ES-I3 (cell line): Measurements from ENCODE around the gene AFAP1.

Experiments
- H3K36me3 ChIP-seq: 2 replicates; pipeline ENCODE4 v1.6.1; 2013; ENCODE audit warnings: mild to moderate bottlenecking, low read length, control low read depth, moderate library complexity; ENCODE audit not compliant: insufficient read depth
- H3K4me1 ChIP-seq: 2 replicates; pipeline ENCODE4 v1.6.1; 2013; ENCODE audit warnings: mild to moderate bottlenecking, control low read depth, low read length; ENCODE audit not compliant: insufficient read depth
- H3K9ac ChIP-seq: 2 replicates; pipeline ENCODE4 v1.6.1; 2013; ENCODE audit warnings: low read depth, mild to moderate bottlenecking, low read length, moderate library complexity
- H3K9me3 ChIP-seq: 2 replicates; pipeline ENCODE4 v1.6.1; 2013; ENCODE audit warnings: mild to moderate bottlenecking, low read length, moderate library complexity; ENCODE audit not compliant: control insufficient read depth, insufficient read depth

The AFAP1 gene

DNA sequence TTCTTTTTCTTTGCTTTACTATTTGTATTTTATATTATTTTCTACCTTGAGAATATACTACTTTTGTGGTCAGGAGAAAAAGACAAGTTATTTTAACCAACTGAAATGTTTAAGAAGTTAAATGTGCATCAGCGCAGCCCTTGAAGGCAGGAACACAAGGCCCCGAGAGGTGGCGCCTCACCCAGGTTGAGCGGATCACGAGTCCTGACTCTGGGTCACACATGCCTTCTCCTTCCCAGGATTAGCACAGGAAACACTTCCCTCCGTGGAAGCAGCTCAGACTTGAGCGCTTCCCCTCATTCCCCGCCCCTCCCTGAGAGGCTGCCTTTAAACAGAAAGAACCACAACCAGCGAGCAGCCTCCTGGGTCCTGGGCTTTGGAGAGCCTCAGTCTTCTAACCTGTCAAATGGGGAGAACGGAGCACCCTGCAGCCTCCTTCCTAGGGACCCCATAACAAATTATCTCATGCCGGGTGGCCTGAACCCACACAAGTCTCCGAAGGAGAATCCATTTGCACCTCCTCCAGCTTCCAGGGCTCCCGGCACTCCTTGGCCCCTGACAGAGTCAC is 217.6 kb downstream of the AFAP1 start:
- no peak overlapping the region for H3K9ac ChIP-seq
- H3K36me3 ChIP-seq, result no peaks in the 10 kb centered on the region
- H3K9me3 ChIP-seq, result no peaks in the 10 kb centered on the region
- peaks cover 3% of the 10 kb centered on the region; the same call in 1 of the 2 replicates for H3K4me1 ChIP-seq

DNA sequence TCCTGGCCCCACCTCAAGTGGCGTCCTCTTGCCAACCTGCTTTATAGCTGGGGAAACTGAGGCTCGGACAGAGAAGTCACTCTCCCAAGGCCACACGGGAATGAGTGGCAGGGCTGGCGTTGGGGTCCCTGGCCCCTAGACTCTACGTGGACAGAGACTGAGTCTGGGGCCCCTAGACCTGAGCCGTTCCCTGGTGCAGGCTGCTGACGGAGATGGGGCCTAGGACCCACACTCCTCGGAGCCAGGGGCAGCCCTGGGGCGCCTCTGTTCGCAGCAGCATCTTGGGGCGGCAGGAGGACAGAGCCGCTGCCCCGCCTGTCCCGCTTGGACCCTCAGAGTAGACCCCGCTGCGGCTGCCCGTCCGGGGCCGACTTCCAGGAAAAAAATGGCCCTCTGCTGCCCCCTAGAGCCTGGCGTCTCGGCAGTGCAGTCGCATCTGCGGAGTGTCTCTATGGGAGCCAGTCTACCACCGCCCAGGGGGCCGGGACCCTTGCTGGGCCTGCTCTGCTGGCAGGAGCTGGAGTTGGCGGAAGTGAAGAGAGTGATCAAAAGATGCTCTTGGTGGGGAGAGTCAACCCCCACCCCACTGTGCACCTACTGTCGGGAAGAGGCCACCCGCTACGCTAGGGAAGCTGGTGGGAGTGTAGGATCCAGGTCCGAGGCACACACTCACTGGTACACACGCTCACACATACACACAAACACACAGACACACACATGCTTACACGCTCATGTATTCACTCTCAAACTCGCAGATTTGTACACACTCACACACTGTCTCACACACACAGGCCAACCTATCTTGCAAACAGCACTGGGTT is 220.1 kb downstream of the AFAP1 start:
- Histone ChIP-seq H3K36me3 (no peaks in the 10 kb centered on the region), H3K9me3 (no peaks in the 10 kb centered on the region), H3K4me1 (peaks cover 3% of the 10 kb centered on the region; the same call in 1 of the 2 replicates), H3K9ac (no peak overlapping the region)

DNA sequence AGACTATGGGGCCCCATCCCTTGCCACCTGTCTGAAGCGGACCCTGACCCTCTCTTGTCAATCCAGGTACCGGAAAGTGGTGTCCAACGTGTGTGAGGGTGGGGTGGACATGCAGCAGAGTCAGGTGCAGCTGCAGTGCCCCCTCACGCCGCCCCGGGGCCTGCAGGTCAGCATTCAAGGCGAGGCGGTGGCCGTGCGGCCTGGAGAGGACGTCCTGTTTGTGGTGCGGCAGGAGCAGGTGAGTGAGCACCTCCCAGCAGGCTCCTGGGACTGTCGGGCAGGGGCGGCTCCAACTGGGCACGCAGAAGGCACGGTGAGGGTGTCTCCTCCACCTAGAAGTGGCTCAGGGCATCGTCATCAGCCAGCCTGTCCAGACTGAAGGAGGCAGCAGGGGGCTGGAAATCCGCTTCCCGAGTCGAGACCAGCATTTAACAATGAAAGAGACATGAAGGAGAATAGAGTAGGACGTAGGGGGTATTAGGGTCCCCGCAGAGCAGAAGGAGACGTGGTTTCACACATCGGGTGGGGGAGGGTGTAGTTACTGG is 221.6 kb downstream of the AFAP1 start:
- H3K36me3 ChIP-seq, result no peaks in the 10 kb centered on the region
- H3K4me1 ChIP-seq, result peaks cover 3% of the 10 kb centered on the region; the same call in 1 of the 2 replicates
- H3K9me3 ChIP-seq, result no peaks in the 10 kb centered on the region; the same call in 1 of the 2 replicates
- no peak overlapping the region for H3K9ac ChIP-seq

DNA sequence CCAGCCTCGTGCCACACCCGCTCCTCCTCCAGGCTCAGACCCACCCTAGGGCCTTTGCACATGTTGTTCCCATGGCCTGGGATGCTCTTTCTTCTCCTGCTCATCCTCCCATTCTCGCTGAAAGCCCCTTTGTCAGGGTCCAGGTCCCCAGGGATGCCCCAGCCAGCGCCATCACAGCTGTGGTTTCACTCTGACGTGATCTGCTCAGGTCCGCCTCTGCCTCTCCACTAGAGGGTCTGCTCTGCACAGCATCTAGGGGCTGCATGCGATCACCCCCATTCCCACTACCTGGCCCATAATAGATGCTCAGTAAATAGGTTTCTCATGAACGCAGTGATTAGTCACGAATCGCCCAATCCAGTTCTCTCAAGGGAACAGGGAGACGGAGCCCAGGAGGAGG is 222.5 kb downstream of the AFAP1 start:
- H3K9ac ChIP-seq, result no peak overlapping the region
- H3K9me3 ChIP-seq, result no peaks in the 10 kb centered on the region; the same call in 1 of the 2 replicates
- no peaks in the 10 kb centered on the region for H3K36me3 ChIP-seq
- H3K4me1 ChIP-seq, result peaks cover 3% of the 10 kb centered on the region; the same call in 1 of the 2 replicates

DNA sequence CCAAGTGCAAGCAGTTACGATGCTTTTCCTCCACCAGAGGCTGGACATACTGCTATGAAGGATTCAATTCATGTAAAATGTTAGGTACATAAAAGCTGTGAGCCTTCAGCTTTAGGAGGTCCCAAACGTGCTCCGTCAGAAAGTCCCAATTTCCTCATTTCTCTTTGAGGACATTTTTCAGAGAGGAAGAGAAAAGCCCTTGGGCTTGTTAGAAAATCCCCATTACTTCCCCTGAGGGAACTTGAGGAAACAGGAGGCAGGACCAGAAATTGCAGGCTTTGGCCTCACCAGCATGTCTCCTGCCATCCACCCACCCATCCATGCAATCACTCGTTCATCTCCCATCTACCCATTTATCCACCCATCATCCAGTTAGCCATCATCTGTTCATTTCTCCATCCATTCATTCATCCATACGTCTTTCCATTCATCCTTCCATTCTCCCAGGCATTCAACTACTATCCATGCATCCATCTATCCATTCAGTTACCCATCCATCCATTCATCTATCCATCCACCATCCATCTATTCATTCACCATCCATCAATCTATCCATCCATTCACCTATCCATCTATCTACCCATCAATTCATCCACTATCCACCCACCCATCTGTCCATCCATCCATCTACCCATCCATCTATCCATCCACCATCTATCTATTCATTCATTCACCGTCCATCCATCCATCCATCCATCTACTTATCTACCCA is 223.5 kb downstream of the AFAP1 start:
- H3K9me3 ChIP-seq, result no peaks in the 10 kb centered on the region; the same call in 1 of the 2 replicates

DNA sequence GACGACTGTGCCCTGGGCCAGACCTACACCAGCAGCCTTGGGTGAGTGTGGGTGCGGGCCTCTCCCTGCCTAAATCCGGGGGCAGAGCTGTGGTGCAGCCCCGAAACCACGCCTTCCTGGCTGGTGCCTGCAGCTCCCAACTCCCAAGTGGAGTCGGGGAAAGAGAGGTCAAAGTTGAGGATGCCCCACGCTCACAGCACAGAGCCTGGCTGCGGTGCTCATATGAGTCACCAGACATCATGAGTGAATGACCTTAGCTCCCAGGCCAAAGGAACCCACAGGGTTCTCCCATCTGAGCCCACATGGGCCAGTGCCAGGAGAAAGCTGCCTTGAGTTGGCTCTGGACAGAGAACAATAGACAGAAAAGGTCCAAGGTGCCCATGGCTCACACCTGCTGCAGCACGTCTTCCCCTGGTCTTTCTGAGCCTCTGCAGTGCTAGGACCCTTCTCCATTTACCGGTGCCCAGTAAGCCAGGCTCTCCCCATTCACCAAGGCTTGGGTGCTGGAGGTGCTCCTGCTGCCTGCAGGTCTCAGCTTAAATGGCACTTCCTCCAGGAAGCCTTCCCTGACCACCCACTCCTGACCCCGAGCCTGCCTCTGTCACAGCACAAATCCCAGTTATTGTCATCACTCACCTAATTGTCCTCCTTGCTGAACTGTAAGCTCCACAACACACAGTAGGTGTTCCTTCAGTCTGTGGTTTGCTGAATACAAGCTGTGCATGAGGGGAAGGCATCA is 224.2 kb downstream of the AFAP1 start:
- no peaks in the 10 kb centered on the region for H3K36me3 ChIP-seq
- H3K9me3 ChIP-seq, result no peaks in the 10 kb centered on the region; the same call in 1 of the 2 replicates
- H3K9ac ChIP-seq, result no peak overlapping the region
- H3K4me1 ChIP-seq, result peaks cover 3% of the 10 kb centered on the region; the same call in 1 of the 2 replicates

More for the DNA sequence above, 223.5 kb downstream of the AFAP1 start:
- Histone ChIP-seq H3K4me1 (peaks cover 3% of the 10 kb centered on the region; the same call in 1 of the 2 replicates), H3K9ac (no peak overlapping the region), H3K36me3 (no peaks in the 10 kb centered on the region)

DNA sequence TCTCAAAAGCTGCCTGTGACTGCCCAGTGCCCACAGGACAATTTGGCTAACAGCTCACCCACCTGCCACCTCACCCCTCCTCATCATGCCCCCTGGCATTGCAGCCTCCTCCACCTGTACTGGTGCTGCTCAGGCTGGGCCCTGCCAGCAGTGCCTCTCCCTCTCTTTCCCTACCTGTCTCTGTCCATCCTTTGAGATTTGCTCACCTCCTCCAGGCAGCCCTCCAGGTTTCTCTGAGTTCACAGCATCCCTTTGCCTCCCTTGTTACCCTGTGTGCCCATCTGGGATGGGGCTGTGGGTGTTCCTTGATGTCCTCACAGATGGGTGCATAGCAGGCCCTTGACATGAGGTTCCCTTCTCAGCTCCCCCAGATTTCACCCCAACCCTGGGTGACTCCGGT is 224.9 kb downstream of the AFAP1 start:
- peaks cover 1% of the 10 kb centered on the region; the same call in 1 of the 2 replicates for H3K4me1 ChIP-seq
- H3K9me3 ChIP-seq, result no peaks in the 10 kb centered on the region; the same call in 1 of the 2 replicates
- H3K9ac ChIP-seq, result no peak overlapping the region
- no peaks in the 10 kb centered on the region for H3K36me3 ChIP-seq

DNA sequence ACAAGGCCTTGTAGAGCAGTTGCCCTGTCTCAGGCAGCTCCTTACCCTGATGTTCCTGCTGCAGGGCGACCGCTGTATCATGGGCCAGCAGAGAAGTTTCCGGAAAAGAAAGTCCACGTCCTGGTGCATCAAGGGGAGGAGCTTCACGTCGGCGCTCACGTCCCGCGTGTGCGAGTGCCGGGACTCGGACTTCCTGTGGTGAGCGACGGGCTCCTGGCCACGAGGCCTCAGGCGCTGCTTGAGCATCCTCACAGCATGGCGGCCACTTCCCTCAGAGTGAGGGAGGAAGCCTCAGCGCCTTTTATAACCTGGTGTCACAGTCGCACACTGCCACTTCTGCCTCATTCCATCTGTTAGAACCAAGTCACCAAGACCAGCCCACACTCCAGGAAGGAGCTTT is 225.5 kb downstream of the AFAP1 start:
- H3K36me3 ChIP-seq, result no peaks in the 10 kb centered on the region
- no peaks in the 10 kb centered on the region; the same call in 1 of the 2 replicates for H3K9me3 ChIP-seq
- H3K9ac ChIP-seq, result no peak overlapping the region
- H3K4me1 ChIP-seq, result no peaks in the 10 kb centered on the region

DNA sequence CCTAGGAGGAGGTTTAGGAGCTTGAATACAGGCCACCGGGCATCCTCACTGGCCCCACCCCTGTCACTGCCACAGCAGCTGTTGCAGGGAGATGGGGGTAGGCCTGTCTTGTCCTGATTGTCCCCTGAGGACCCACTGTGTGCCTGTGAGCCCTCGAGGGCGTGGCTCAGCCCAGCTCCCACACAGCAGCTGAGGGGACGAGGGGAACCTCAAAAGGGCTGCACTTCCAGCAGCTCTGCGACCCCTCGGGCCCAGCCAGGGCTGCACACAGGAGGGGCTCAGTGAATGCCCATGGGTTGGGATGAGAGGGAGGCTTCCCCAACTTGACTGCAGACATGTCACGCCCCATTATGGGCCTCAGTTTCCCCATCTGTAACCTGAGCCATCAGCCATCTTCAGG is 225.9 kb downstream of the AFAP1 start:
- no peaks in the 10 kb centered on the region for H3K4me1 ChIP-seq
- no peaks in the 10 kb centered on the region; the same call in 1 of the 2 replicates for H3K9me3 ChIP-seq
- H3K36me3 ChIP-seq, result no peaks in the 10 kb centered on the region
- H3K9ac ChIP-seq, result no peak overlapping the region

DNA sequence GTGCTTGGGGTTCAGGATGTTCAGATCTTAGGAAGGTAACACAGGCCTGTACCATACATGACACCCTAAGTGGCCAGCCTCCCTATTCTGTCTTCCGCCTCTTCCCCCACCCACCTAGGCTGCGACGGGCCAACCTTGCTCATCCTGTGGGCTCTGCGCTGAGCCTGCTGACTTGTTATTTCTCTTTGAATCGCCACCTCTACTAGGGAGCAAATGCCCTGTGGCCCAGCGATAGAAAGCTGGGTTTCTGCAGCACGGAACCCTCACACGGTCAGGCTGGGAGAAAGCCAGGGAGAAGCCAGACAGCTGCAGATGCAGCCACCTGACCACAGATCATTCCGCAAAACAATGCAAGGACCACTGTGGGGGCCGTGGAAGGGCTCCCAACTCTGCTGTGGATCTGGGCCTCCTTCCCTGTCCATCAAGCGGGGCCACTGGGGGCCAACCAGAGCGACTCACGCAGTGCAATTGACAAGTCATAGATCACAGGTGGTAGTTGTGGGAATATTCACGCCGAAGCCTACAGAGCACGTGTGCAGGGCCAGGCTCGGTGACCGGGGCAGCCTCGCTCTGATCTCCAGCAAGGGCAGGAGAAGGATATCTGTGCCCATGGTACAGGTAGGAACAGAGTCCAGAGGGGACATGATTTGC is 227.5 kb downstream of the AFAP1 start:
- H3K9ac ChIP-seq, result no peak overlapping the region
- no peaks in the 10 kb centered on the region; the same call in 1 of the 2 replicates for H3K9me3 ChIP-seq
- no peaks in the 10 kb centered on the region for H3K36me3 ChIP-seq
- no peaks in the 10 kb centered on the region for H3K4me1 ChIP-seq

DNA sequence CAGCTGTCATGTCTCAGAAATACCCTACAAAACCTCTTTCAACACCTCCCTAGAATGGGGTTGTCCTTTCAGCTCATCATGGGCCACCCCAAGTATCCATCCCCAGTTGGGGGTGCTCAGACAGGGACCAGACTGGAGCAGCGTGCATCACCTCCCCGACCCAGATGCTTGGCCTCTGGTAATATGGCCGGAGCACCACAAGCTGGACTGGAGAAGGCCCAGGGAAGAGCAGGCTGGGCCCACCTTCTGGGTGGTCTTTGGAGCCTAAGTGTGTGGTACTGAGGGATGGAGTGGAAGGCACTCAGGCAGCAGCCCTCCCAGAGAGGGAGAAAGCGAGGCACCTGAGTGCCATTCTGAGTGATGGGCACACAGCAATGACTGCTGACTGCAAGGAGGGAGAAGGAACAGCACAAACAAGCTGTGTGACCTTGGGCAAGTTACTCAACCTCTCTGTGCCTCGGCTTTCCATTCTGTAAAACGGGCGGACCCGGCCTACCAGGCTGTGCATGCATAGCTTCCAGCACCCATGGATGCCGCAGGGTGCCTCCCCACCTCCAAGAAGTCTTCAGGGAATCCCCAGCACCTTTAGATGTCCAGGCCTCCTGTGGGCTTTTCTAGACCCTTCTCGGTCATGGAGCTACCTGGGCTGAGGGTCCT is 228.2 kb downstream of the AFAP1 start:
- Histone ChIP-seq H3K9ac (no peak overlapping the region), H3K36me3 (no peaks in the 10 kb centered on the region), H3K4me1 (no peaks in the 10 kb centered on the region), H3K9me3 (no peaks in the 10 kb centered on the region; the same call in 1 of the 2 replicates)

DNA sequence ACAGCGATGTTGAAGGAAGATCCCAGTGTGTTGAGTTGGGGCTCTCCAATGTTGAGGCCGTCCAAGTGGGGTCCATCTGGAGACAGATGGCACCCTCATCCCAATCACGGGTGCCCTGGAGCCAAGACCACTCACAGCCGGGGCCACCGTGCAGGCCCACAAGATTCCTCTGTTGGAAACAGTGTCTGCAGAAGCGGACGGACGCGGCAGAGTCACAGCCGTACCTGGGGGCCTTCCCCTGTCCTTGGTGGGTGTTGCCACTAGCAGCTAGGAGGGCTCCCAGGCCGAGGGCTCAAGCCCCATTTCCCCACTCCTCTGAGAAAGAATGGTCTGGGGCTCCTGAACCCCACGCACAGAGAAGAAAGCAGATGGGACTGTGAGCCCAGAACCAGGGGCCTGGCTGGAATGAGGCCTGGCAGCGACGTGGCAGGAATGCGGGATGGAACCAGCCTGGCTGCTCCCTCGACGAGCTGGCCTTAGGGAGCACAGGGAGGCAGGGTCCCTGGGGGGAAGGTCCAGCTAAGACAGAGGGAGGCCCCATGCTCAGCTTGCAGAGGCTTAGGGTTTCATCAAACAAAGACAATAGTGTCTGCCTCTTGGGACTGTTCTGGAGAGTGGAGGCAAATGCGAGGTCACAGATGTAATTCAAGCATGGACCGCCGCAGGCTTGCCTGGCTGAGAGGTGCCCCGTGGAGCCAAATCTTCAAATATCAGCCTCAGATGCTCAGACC is 228.9 kb downstream of the AFAP1 start:
- Histone ChIP-seq H3K9me3 (no peaks in the 10 kb centered on the region; the same call in 1 of the 2 replicates), H3K9ac (no peak overlapping the region), H3K36me3 (no peaks in the 10 kb centered on the region), H3K4me1 (no peaks in the 10 kb centered on the region)
